GM19463 (cell line): ENCODE results near the gene FAM171A2.

Experiments used
- ATAC-seq: cut with Tn5 transposase; IDR thresholded peaks from one replicate; pipeline ENCODE4 v1.9.1; 2021; ENCODE audit warnings: mild to moderate bottlenecking, moderate library complexity; ENCODE audit not compliant: unreplicated experiment

FAM171A2 gene

GRCh38 chr17:44324092-44324570 is 39.5 kb downstream of the FAM171A2 start:
- no peak for ATAC-seq

GRCh38 chr17:44323359-44324091 is 40.1 kb downstream of the FAM171A2 start:
- no peak for ATAC-seq

GRCh38 chr17:44322236-44322895 is 41.3 kb downstream of the FAM171A2 start:
- no peak for ATAC-seq

GRCh38 chr17:44321246-44322120 is 42.2 kb downstream of the FAM171A2 start:
- no peak for ATAC-seq

- no peak for ATAC-seq
Measured at GRCh38 chr17:44320066-44320465, 43.6 kb downstream of the FAM171A2 start.

- no peak for ATAC-seq
Measured at GRCh38 chr17:44318077-44318892, 45.4 kb downstream of the FAM171A2 start.

GRCh38 chr17:44317545-44317944 is 46.1 kb downstream of the FAM171A2 start:
- no peak for ATAC-seq

GRCh38 chr17:44315760-44316731 is 47.6 kb downstream of the FAM171A2 start:
- no peak for ATAC-seq

GRCh38 chr17:44314869-44315661 is 48.6 kb downstream of the FAM171A2 start:
- ATAC-seq = no peak

DNA sequence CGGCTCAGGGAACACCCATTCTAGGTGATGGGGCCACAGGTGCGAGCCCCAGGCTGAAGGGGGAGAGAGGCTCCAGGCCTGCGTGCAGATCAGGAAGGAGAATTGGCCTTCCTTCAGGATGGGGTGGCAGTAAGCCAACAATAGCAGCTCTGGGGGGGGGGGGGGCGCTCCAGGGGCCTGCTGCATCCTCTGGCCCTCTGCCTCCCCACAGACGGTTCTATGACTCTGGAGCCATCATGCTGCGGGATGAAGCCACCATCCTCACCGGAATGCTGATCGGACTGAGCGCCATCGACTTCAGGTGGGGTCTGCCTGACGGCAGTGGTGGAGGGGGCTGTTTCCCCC is 49.2 kb downstream of the FAM171A2 start:
- ATAC-seq = no peak

DNA sequence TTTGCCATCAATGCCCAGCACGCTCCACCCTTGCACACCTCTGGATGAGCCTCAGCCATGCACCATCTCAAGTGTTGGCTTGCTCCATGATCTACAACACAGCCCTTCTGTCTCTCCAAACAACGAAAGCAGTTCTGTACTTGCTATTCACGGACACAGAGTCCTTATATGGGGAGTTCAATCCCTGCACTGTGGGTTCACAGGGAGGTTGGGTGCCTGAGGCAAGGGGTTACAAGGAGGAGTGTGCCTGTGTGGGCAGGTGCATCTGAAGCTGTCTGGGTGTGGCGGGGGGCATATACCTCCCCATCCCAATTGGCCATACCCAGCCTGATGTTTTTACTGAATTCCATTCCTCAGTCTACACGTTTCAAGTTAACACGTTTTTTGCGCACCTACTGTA is 49.6 kb downstream of the FAM171A2 start:
- no peak for ATAC-seq

GRCh38 chr17:44312396-44313104 is 51.1 kb downstream of the FAM171A2 start:
- ATAC-seq = no peak

DNA sequence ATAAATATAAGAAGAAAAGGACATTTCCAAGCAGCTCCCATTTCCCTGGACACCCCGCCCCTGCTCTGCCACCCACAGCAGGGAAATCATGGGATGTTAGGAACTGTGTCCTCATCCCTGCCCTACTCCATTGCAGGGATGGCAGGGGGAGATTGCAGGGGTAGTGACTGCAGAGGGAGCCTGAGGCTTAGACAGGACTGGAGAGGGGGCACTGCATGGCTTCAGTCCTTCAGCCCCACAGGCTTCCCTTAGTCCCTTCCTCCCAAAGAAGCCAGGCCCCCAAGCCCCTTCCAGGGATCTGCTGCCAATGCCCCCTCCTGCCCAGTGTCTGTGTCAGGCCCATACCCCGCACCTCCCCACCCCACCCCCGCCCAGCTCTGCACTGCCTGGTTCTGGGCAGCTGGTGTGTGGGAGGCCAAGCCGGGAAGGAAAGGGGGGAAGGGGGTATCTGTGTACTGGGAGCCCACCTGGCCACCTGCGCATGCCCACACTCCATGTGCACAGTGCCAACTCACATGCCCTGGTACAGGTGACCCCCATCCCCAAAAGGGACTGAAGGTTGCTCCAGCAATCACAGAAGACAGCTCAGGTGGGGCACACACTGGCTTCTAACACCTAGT is 52.0 kb downstream of the FAM171A2 start:
- no peak for ATAC-seq

GRCh38 chr17:44310609-44311376 is 52.9 kb downstream of the FAM171A2 start:
- ATAC-seq = no peak

DNA sequence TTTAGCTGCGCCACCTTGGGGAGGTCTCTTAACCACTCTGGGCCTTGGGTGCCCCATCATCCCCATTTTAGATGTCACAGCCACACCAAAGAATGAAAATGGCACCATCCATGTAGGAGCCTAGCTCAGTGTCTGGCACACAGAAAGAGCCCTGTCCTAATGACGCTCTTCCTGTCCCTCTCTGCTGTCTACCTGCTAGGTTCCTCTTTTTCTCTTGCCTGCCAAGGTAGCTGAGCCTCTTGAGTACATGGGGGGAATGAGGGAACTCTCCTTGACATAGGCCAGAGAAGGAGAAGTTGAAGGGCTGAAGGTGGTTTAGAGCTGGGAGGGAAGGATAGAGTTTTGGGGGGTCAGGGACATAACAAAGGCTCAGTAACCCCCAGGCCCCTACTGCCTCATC is 53.5 kb downstream of the FAM171A2 start:
- no peak for ATAC-seq

GRCh38 chr17:44309472-44309871 is 54.2 kb downstream of the FAM171A2 start:
- no peak for ATAC-seq

DNA sequence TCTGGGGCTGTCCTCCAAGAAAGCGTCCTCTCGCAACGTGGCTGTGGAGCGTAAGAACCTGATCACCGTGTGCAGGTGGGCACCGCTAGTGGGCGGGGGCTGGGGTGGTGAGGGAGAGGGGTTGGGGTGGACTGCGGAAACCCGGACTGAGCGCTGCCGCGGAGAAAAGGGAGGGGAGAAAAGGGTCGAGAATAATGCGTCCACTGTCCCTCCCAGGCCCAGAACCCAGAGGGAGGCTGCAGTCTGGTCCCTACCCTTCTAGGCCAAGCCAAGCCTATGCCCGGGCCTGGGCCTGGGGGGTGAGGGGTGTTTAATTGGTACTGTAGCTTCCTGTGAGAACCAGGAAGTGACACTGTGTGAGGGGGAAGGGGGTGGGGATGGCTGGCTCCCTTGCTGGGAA is 54.8 kb downstream of the FAM171A2 start:
- ATAC-seq = no peak
